B cell (primary cell): ENCODE results near the gene SPPL2C. TPM values are rescaled to one million over a fixed set of nuclear protein-coding genes. Genes with fewer than 3 reads are reported as not detected.
A peak's percentile ranks its signal among the peaks of the same experiment; 100 is the strongest.

Experiments used
- ATAC-seq: fragments of 200-7000 bp; cut with Tn5 transposase; one replicate; pipeline ENCODE4 v1.10.0; 2021; ENCODE audit warnings: low read depth, mild to moderate bottlenecking, moderate number of reproducible peaks, moderate library complexity
- CTCF ChIA-PET: fragments of 350-600 bp; sonication (Branson Sonifier 250); formaldehyde crosslinking; loops from one replicate; lab custom pipeline; 2021; ENCODE audit warnings: antibody characterized with exemption, inconsistent platforms; lab: Charles Lee
- POLR2A ChIA-PET: fragments of 350-600 bp; sonication (Branson Sonifier 250); formaldehyde crosslinking; loops from one replicate; lab custom pipeline; 2021; ENCODE audit warnings: antibody characterized with exemption; lab: Charles Lee
- DNase-seq: peaks from one replicate; pipeline ENCODE4 v3.0.0; 2013
- H2AFZ ChIP-seq: 2 replicates; pipeline ENCODE4 v1.6.1; 2012; ENCODE audit warnings: mild to moderate bottlenecking, low read depth, low read length; ENCODE audit not compliant: insufficient read depth, poor library complexity, severe bottlenecking
- H3K27ac ChIP-seq, 2 donors: 1 replicate in 1 of 2; 2 replicates in 1 of 2; pipeline ENCODE4 v1.5.1; 2012 to 2013; ENCODE audit warnings: low read length in 2 of 2, mild to moderate bottlenecking in 2 of 2, moderate library complexity in 1 of 2
- H3K27me3 ChIP-seq, 4 experiments: fragments of 200-600 bp in 1 of 4; sonication (generic) in 1 of 4; replicated peaks in 1 of 4; 1 replicate in 2 of 4; 2 replicates in 2 of 4; pipeline versions ENCODE4 v1.6.1 to v1.7.0; 2013 to 2016; ENCODE audit warnings: low read length in 3 of 4, mild to moderate bottlenecking in 2 of 4, mixed read lengths in 1 of 4, moderate library complexity in 1 of 4; ENCODE audit not compliant: insufficient read depth in 4 of 4, control insufficient read depth in 3 of 4; ENCODE audit errors: control extremely low read depth in 1 of 4
- H3K36me3 ChIP-seq, 2 experiments: replicated peaks in 1 of 2; 1 replicate in 1 of 2; 2 replicates in 1 of 2; pipeline versions ENCODE4 v1.6.1 to v1.7.1; 2013; ENCODE audit warnings: low read length in 1 of 2; ENCODE audit not compliant: insufficient read depth in 2 of 2, control insufficient read depth in 1 of 2; ENCODE audit errors: control extremely low read depth in 1 of 2, extremely low read depth in 1 of 2
- H3K4me1 ChIP-seq, 2 donors: fragments of 200-600 bp in 1 of 2; sonication (generic) in 1 of 2; 1 replicate in 1 of 2; 2 replicates in 1 of 2; pipeline versions ENCODE4 v1.5.1 to v1.6.1; 2013 to 2017; ENCODE audit warnings: low read length in 2 of 2; ENCODE audit not compliant: control insufficient read depth in 2 of 2, insufficient read depth in 2 of 2
- H3K4me2 ChIP-seq: replicated peaks from 2 replicates; pipeline ENCODE3; 2012; ENCODE audit warnings: mild to moderate bottlenecking, low read depth, low read length; ENCODE audit not compliant: poor library complexity, severe bottlenecking
- H3K4me3 ChIP-seq, 5 experiments: fragments of 200-600 bp in 1 of 5; sonication (generic) in 1 of 5; 1 replicate in 3 of 5; 2 replicates in 2 of 5; pipeline versions ENCODE4 v1.5.1 to v1.7.0; 2011 to 2016; ENCODE audit warnings: low read length in 4 of 5, mild to moderate bottlenecking in 4 of 5, low read depth in 2 of 5, control low read depth in 1 of 5, moderate library complexity in 1 of 5; ENCODE audit not compliant: insufficient read depth in 1 of 5; ENCODE audit errors: control extremely low read depth in 1 of 5, extremely low read depth in 1 of 5
- H3K79me2 ChIP-seq: fragments of 200-600 bp; sonication (generic); one replicate; pipeline ENCODE4 v1.6.0; 2016; ENCODE audit warnings: low read length; ENCODE audit not compliant: control insufficient read depth, insufficient read depth
- H3K9ac ChIP-seq: fragments of 200-600 bp; sonication (generic); 2 replicates; pipeline ENCODE4 v1.6.1; 2017; ENCODE audit warnings: mild to moderate bottlenecking, low read length, moderate library complexity
- H3K9me3 ChIP-seq, 3 donors: one replicate each; pipeline versions ENCODE4 v1.6.1 to v1.7.1; 2013; ENCODE audit warnings: low read length in 2 of 3; ENCODE audit not compliant: control insufficient read depth in 2 of 3, insufficient read depth in 1 of 3; ENCODE audit errors: control extremely low read depth in 1 of 3
- H4K20me1 ChIP-seq: 2 replicates; pipeline ENCODE4 v1.6.0; 2012; ENCODE audit warnings: mild to moderate bottlenecking, low read length; ENCODE audit not compliant: insufficient read depth, control insufficient read depth, poor library complexity, severe bottlenecking
- H3K27ac Mint-ChIP-seq: one replicate; pipeline ENCODE4 v1.8.0; 2021; ENCODE audit warnings: mixed read lengths
- H3K27me3 Mint-ChIP-seq: one replicate; pipeline ENCODE4 v1.8.0; 2021; ENCODE audit warnings: mixed read lengths
- H3K4me1 Mint-ChIP-seq: one replicate; pipeline ENCODE4 v1.8.0; 2021; ENCODE audit warnings: mixed read lengths
- H3K4me3 Mint-ChIP-seq: one replicate; pipeline ENCODE4 v1.8.0; 2021; ENCODE audit warnings: mixed read lengths
- H3K9me3 Mint-ChIP-seq: one replicate; pipeline ENCODE4 v1.8.0; 2022; ENCODE audit warnings: mixed read lengths; ENCODE audit not compliant: insufficient read depth
- CTCF ChIP-seq: fragments of 200-600 bp; IDR thresholded peaks from one replicate; pipeline ENCODE4 v1.8.0; 2022; ENCODE audit warnings: antibody characterized with exemption, mild to moderate bottlenecking
- EZH2 ChIP-seq: IDR thresholded peaks from 2 replicates; pipeline ENCODE4 v1.6.1; 2012; ENCODE audit warnings: borderline replicate concordance, low read depth, mild to moderate bottlenecking, moderate library complexity, low read length; ENCODE audit not compliant: insufficient read depth, poor library complexity, severe bottlenecking
- WGBS: methylation state at CpG from one replicate; pipeline ENCODE4 v1.1.5; 2013; ENCODE audit warnings: missing lambda C conversion rate; ENCODE audit not compliant: insufficient coverage; 5-methylcytosine and 5-hydroxymethylcytosine counted together
- intact Hi-C: fragments of 100-400 bp; cut with micrococcal nuclease; formaldehyde crosslinking; loops from one replicate; pipeline ENCODE4 v1.10.0; 2022
- polyA plus RNA-seq: library from polyadenylated mRNA; depleted of rRNA; stranded (reverse); fragments of >200 nt; gene quantifications from 2 replicates; pipeline ENCODE4 v1.2.3, GENCODE V29; 2012
- total RNA-seq, 2 donors: library from RNA; stranded (reverse); fragments of 120-200 nt in 1 of 2; gene quantifications; 1 replicate in 1 of 2; 2 replicates in 1 of 2; pipeline versions ENCODE4 v1.2.3 to v1.2.4, GENCODE V29; 2013 to 2022

The SPPL2C gene
- total and polyA plus RNA-seq, 2 donors (not counting 1 experiment from before 2014, with no cell fraction given), result not detected

GRCh38 chr17:45821147-45821546 is 23.5 kb upstream of the SPPL2C start:
- WGBS, result 95% methylated on average over 8 of the region's 9 CpGs
- Mint-ChIP-seq H3K9me3 (no peaks in the 10 kb centered on the region), H3K27me3 (peaks cover 8% of the 10 kb centered on the region), H3K4me3 (no peak overlapping the region), H3K4me1 (no peaks in the 10 kb centered on the region), H3K27ac (no peak overlapping the region)
- intact Hi-C loops, result no loop called here
- Histone ChIP-seq H3K9ac (no peak overlapping the region), H3K36me3 (no peaks in the 10 kb centered on the region), H3K4me2 (no peak overlapping the region), H3K27me3 (peaks cover 0 to 3% (median 0%) of the 10 kb centered on the region in 4 experiments), H2AFZ (no peak overlapping the region), H3K27ac (no peak overlapping the region), H4K20me1 (no peaks in the 10 kb centered on the region), H3K4me3 (no peak overlapping the region), H3K9me3 (no peaks in the 10 kb centered on the region), H3K79me2 (no peaks in the 10 kb centered on the region), H3K4me1 (no peaks in the 10 kb centered on the region)
- POLR2A ChIA-PET, result no interaction called here
- ATAC-seq (no peak), DNase-seq (no peak)
- CTCF ChIA-PET, result interaction anchor here (1.5 kb wide), 1 partner anchor 181 kb away, joined by 3 read pairs; no protein-coding TSS in a partner anchor
- TF ChIP-seq CTCF, result no peak
- no peak for TF ChIP-seq EZH2

GRCh38 chr17:45823598-45823997 is 21.1 kb upstream of the SPPL2C start:
- no peak overlapping the region for H3K4me3 Mint-ChIP-seq
- peaks cover 0 to 3% (median 0%) of the 10 kb centered on the region in 4 experiments for H3K27me3 ChIP-seq
- H3K4me2 ChIP-seq, result peak overlapping the region; percentile 19
- no peaks in the 10 kb centered on the region for H3K4me1 ChIP-seq
- peaks cover 13% of the 10 kb centered on the region for H3K27me3 Mint-ChIP-seq
- H3K9me3 Mint-ChIP-seq, result no peaks in the 10 kb centered on the region
- ChIA-PET POLR2A (no interaction called here), CTCF (no interaction called here)
- no peak overlapping the region for H2AFZ ChIP-seq
- H3K9me3 ChIP-seq, result no peaks in the 10 kb centered on the region
- no peak overlapping the region for H3K27ac Mint-ChIP-seq
- ATAC-seq, result no peak
- H3K4me1 Mint-ChIP-seq, result no peaks in the 10 kb centered on the region
- H3K9ac ChIP-seq, result no peak overlapping the region
- TF ChIP-seq CTCF (no peak), EZH2 (no peak)
- no peak overlapping the region for H3K4me3 ChIP-seq
- no peaks in the 10 kb centered on the region for H3K79me2 ChIP-seq
- DNase-seq, result no peak
- no peak overlapping the region for H3K27ac ChIP-seq
- H4K20me1 ChIP-seq, result no peaks in the 10 kb centered on the region
- intact Hi-C loops, result no loop called here
- 66% methylated on average over 8 of the region's 10 CpGs for WGBS
- H3K36me3 ChIP-seq, result no peaks in the 10 kb centered on the region
